ENCODE results near the gene UBQLN3.

UBQLN3 gene

DNA sequence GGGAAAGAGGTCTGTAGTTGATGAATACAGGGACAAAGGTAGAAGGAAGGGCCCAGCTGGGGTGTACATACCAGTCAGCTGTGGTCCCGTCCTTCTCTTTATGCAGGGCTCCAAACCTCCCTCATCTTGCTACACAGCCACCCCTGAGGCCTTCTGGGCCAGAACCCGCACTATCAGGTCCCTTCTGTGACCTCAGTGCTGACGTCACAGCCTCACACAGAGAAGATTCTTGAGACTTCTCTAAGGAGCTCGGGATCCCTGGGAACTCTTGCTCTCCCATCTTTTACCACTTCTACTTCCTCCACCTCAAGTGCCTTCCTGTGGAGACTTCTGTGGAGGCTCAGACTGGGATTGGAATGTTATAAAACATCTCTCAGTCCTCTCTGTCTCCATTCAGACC, at the start of gene UBQLN3:
UBQLN3 (minus strand) TSS at position 155 of the 400 bp plus-strand sequence. CDS start 399 bp downstream, outside the sequence.
- no peak for DNase-seq (ENCODE audit: low spot score)

GRCh38 chr11:5557751-5558150, 48.0 kb upstream of the UBQLN3 start:
- DNase-seq (ENCODE audit: low spot score) = no peak

DNA sequence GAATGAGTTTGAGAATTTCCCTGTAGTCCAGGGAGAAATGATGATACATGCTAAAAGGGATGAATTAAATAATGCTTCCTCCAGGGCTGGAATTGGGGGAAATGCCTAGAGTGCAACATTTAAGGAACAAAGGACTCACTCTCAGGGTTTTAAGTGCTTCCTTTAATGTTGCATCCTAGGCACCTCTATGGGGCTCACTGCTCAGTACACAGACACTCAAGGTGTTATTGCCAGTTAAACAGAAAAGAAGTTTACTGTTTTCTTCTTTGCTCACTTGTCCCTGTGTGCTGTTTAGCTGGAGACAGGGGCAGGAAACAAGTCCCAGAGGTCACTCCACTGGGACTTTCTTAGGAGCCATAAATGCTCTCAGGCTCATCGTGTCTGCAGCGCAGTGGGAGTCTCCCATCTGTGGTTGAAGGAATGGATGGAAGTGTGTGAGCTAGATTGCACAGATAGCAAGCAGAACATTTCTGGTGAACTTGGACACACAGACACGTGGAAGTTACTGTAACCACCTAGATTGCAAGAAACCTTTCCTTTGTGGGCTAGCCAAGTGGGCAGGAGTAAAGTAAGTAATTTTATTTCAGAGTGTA, 46.9 kb upstream of the UBQLN3 start:
- DNase-seq (ENCODE audit: low spot score) = no peak

GRCh38 chr11:5553343-5553742, 43.6 kb upstream of the UBQLN3 start:
- DNase-seq (ENCODE audit: low spot score) = peak; percentile 17

DNA sequence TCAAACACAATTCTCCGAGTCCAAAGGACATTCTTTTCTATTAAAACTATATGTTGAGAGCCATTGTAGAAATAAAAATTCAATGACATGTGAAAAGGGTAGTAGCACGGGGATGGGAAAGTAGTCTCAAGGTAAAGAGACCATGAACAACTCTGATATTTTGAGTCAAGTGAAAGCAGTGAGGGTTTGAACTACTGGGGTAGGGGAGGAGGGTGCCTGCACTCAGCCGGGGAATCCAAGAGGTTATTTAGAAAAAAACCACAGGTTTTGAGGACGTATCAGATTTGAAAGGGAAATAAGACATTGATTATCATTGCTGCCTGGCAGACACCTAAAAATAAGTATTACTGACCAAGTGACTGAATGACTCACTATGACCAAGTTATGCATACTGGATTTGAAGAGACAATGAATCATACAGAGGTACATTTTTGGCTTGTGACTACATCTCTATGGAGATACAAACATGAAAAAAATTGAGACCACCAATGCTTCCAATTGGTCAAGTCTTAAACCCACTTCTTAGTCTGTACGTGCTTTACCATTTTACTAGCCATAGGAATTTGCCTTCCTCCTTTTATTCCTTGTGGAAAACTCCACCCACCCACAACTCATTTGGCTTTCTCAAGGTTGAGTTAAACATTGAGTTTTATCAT, 40.8 kb upstream of the UBQLN3 start:
- peak; percentile 74 for DNase-seq (ENCODE audit: low spot score)

GRCh38 chr11:5548440-5548839, 38.7 kb upstream of the UBQLN3 start, which contains the start of gene OR52H1:
Gene OR52H1 (minus strand): TSS chr11:5548540. CDS start chr11:5545505, 3,035 bp downstream.
- no peak for DNase-seq (ENCODE audit: low spot score)

DNA sequence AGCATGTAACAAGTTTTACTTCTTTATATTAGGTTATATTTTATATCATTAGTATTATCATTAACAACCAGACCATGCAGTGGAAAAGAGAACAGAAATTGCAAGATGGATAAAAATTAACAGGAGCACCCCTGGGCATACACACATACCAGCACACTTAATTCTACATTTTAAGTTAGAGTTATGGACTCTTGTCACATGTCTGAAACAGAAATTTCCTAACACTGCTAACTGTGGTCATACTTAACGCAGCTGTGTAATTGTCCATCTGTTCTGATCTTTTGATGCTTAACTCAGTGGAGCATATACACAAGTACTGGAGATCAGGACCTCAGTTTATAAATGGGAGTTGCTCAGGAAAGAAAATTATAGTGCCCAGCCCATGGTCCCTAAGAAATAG, 38.2 kb upstream of the UBQLN3 start:
- no peak for DNase-seq (ENCODE audit: low spot score)

GRCh38 chr11:5546457-5546856, 36.7 kb upstream of the UBQLN3 start:
- DNase-seq (ENCODE audit: low spot score) = no peak

DNA sequence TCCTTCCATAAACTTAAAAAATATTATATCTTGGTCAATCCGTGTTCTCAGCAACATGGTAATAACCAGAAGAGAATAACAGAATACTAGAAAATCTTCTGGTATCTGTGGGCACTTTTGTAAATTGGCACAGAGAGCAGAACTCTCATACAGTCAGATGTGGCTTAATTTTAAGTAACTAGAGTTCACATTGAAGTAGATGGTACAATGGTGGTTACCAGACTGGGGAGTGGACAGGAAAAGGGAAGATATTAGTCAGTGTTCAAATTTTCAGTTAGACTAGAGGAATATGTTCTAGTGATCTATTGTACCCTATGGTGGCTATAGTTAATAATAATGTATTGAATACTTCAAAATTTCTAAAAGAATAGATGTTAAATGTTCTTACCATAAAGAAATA, 31.7 kb upstream of the UBQLN3 start:
- no peak for DNase-seq (ENCODE audit: low spot score)

DNA sequence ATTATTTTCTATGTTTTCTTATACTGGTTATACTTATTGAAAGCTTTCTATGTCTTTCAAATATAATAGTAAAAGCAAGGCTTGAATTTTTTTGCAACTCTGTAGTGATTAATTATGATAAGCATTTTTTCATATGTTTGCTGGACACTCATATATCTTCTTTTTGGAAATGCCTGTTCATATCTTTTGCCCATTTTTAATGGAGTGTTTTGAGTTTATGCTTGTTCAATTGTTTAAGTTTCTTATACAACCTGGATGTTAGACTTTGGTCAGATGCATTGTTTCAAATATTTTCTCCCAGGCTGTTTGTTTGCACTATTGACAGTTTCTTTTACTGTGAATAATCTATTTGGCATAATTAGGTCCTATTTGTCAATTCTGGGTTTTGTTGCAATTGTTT, 26.7 kb upstream of the UBQLN3 start:
- DNase-seq (ENCODE audit: low spot score) = no peak

DNA sequence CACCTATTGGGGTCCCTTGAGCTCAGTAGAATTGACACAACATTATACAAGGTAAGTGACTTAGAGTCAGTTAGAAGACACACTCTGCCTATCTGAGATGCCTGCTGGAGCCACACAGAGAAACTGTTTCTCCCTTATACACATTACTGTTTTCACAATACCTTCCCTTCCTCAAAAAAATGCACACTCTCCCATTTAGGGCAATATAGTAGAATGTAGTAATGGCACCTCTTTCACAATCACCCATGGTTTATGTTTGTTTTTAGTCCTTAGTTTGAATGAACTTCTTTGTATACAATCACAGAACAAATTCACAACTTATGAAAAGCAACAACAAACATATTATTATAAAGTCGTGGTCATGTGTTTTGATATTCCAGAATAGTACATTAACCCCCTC, 24.3 kb upstream of the UBQLN3 start:
- DNase-seq (ENCODE audit: low spot score) = no peak

DNA sequence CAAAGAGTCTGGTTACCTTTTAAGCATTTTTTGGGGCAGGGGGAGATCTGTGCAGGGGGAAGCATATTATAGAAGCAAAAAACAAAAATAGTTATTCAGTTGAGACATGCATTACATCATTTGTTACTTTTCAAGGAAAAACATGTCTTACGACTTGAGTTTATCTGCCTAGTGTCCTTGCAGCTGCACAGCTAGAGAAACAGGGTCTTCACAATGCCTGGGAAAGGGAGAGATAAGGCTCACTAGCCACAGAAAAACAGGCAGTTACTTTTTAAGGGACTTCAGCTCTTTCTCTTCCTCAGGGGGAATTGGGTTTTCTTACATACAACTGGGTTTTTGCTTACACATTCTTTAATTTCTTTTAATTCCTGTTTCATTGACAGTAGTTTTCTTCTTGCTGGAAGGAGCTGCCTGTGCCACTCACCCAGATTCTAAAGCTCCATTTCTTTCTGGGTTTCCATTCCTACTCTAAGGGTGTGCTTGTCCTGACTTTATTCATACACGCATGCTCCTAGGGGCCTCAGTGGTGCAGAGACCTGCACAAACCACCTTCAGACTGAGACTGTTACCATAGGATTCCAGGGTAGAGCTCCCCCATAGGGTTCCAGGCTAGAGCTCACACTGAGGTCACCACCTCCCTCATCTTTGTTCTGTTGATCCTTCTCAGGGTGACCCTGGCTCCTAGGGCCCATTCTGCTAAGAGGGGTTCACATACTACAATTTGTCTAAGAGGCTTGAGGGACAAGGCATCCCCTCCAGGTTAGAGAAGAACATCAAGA, 21.5 kb upstream of the UBQLN3 start:
- no peak for DNase-seq (ENCODE audit: low spot score)

DNA sequence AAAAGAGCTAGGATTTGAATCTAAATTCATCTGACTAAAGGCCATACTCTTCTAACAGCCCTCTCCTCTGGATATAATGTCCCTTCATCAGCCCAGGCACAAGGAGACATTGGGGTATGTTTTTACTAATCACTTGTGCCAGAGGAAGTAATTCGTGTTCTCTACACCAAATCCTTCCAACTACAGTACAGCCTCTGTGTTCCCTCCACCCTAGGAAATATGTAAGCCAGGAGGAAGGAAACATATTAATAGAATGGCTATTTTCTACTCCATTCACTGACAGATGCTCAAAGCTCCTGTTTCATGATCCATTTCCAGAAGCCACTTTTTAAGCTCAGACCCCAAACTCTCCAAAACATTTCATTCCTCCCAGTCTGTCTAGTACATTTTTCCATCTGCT, 18.7 kb upstream of the UBQLN3 start:
- DNase-seq (ENCODE audit: low spot score) = no peak

- no peak for DNase-seq (ENCODE audit: low spot score)
Observed at GRCh38 chr11:5527716-5528115, 18.0 kb upstream of the UBQLN3 start.

DNA sequence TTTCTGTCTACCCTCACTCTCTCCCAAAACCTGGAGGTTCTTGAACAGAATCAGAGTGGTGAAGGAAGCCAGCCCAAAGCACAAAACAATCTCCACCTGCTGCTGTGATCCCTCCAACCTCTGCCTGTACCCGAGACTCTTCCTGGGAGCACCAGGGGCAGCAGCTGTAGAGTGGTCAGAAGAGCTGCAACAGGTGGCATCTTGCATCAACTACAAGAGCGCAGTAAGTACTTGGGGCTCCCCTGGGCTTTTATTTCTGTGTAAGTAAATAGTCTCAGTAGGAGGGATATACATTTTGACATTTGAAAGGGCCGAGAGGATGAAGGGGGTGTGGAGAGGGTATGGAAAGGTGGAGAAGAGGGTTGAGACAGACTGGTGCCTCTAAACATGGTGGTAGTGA, 15.0 kb upstream of the UBQLN3 start:
- no peak for DNase-seq (ENCODE audit: low spot score)

DNA sequence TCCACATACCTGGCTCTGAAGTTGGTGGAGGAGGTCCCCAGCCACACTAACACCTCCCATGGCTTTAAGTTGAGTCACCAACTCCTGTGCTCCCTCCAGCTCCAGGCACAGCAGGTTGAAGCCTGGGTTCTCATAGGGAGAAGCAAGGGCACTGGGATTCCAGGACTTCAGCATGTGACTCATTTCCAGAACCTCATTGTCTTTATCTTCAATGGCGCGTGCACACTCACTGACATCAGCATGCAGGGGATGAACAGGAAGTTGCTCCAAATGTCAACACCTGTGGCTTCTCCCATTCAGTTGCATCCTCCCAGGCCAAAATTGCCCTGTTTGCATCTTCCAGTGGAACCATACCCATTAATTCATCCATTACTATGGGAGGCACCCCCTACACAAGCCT, 12.6 kb upstream of the UBQLN3 start:
- DNase-seq (ENCODE audit: low spot score) = peak; percentile 42

DNA sequence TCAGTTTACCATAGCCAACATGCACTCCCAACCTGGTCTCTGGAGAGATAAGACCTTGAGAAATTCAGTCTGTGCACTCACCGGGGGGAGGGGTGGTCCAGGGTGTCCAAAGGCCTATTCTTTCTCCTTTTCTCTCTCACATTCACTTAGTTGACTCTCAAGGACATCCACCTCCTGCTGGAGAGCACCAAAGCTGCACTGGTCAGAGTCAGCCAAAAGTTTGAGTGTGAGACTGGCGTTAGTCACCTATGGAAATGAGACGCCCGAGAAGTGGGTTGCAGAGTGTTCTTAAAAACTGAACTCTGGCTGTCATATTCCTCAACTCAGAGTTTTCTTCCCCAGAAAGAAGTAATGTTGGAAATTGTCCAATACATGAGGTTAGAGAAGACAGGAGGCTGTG, 11.8 kb upstream of the UBQLN3 start:
- DNase-seq (ENCODE audit: low spot score) = no peak

GRCh38 chr11:5516599-5516998, 6.8 kb upstream of the UBQLN3 start, which contains the start of gene UBQLNL:
Gene UBQLNL (minus strand): TSS chr11:5516699. CDS start chr11:5516441, 258 bp downstream.
- DNase-seq (ENCODE audit: low spot score) = no peak

- DNase-seq (ENCODE audit: low spot score) = no peak
Observed at GRCh38 chr11:5514841-5515240, 5.1 kb upstream of the UBQLN3 start.

GRCh38 chr11:5508605-5509004, 1.2 kb downstream of the UBQLN3 start:
- DNase-seq (ENCODE audit: low spot score) = no peak

DNA sequence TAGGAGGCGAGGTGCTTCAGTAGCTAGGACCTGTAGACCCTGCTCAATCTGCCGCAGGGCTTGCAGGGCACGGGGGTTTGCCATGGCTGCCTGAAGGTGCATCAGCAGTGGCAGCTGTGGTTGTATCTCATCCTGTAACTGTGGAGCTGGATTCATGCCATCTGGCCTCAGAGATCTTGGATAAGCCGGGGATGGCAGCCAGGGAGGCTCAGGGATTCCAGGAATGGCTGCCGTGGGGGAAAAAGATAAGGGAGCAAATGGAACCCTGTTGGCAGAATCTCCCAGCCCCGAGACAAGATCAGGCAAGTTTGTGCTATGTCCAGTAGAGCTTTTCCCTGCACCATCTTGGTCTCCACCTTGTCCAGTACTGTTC, 1.8 kb downstream of the UBQLN3 start:
- no peak for DNase-seq (ENCODE audit: low spot score)

DNA sequence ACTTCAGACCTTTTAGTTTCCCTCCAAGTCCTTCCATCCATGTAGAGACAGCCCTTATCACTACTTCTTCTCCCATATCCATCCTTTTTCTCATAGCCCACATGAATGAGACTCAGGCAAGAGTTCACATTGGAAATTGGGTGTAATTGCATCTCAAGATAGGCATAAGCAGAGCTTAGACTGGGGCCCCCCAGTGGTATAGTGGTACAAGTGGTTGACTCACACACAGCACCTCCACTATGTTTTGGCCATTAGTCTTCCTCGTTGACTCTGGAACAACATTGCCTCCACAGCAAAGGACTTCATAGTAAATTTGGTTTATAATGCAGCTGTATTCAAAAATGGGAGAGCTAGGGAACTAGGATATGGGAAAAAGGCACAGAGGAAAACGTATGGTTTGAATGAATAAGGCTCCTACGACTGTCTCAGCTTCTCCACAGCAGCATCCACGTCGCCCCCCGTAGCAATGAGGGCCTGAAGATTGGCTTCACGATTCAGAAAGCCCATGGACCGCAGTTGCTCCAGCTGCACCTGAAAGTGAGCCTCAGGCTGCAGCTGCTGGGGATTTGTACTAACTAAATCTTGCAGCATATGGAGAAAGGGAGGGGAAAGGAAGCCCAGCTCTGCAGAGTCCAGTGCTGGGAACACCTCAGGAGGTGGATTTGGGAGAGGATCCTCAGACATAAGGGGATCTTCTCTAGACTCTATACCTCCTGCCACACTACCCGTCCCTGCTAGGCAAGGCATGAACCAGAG, 2.4 kb downstream of the UBQLN3 start:
- DNase-seq (ENCODE audit: low spot score) = no peak
